GM12878 (cell line): ENCODE data around the gene HMGN1. TPM values are rescaled to one million over a fixed set of nuclear protein-coding genes. Genes with fewer than 3 reads are reported as not detected.

Source experiments
- ATF2 ChIP-seq: IDR thresholded peaks from 2 replicates; pipeline ENCODE4 v1.6.1; 2012; ENCODE audit warnings: low read length, inconsistent platforms
- BACH1 ChIP-seq: fragments of 450-650 bp; IDR thresholded peaks from 2 replicates; pipeline ENCODE4 v1.6.1; 2017; ENCODE audit warnings: mild to moderate bottlenecking, borderline replicate concordance
- CHD4 ChIP-seq: fragments of 200-600 bp; sonication (generic); IDR thresholded peaks from 2 replicates; pipeline ENCODE4 v1.6.1; 2016; ENCODE audit warnings: mild to moderate bottlenecking
- CUX1 ChIP-seq: IDR thresholded peaks from 2 replicates; pipeline ENCODE4 v1.6.1; 2012; ENCODE audit warnings: improper control_type of control experiment, low read depth, low read length; ENCODE audit not compliant: insufficient replicate concordance
- HDAC6 ChIP-seq: fragments of 200-600 bp; sonication (generic); IDR thresholded peaks from one replicate; pipeline ENCODE4 v1.8.0; 2017; ENCODE audit warnings: antibody characterized with exemption; ENCODE audit not compliant: unreplicated experiment
- MYC ChIP-seq: IDR thresholded peaks from 2 replicates; pipeline ENCODE4 v1.6.1; 2011; ENCODE audit warnings: mild to moderate bottlenecking, low read length, moderate library complexity, inconsistent platforms; ENCODE audit not compliant: insufficient read depth, insufficient replicate concordance, insufficient read length, severe bottlenecking
- NFYB ChIP-seq: IDR thresholded peaks from 2 replicates; pipeline ENCODE4 v1.6.1; 2011; ENCODE audit warnings: low read depth, mild to moderate bottlenecking, low read length, improper control_type of control experiment, moderate library complexity; ENCODE audit not compliant: insufficient read depth
- PBX3 ChIP-seq: IDR thresholded peaks from 2 replicates; pipeline ENCODE4 v1.6.1; 2011; ENCODE audit warnings: mild to moderate bottlenecking, low read depth, low read length, moderate library complexity; ENCODE audit not compliant: insufficient replicate concordance
- POLR2AphosphoS2 ChIP-seq: IDR thresholded peaks from 2 replicates; pipeline ENCODE4 v1.6.1; 2011; ENCODE audit warnings: low read depth, mild to moderate bottlenecking, low read length, improper control_type of control experiment, moderate library complexity
- YBX1 ChIP-seq: fragments of 450-650 bp; IDR thresholded peaks from 2 replicates; pipeline ENCODE4 v1.6.1; 2016; ENCODE audit warnings: antibody characterized with exemption
- YY1 ChIP-seq: IDR thresholded peaks from 2 replicates; pipeline ENCODE4 v1.6.1; 2011; ENCODE audit warnings: low read depth, mild to moderate bottlenecking, low read length
- ZNF207 ChIP-seq: fragments of 450-650 bp; IDR thresholded peaks from 2 replicates; pipeline ENCODE4 v1.6.1; 2014; ENCODE audit warnings: antibody characterized with exemption, mild to moderate bottlenecking, borderline replicate concordance
- ZNF217 ChIP-seq: fragments of 450-650 bp; IDR thresholded peaks from 2 replicates; pipeline ENCODE4 v1.6.1; 2017; ENCODE audit warnings: antibody characterized with exemption, mild to moderate bottlenecking
- ZNF24 ChIP-seq: fragments of 450-650 bp; IDR thresholded peaks from 2 replicates; pipeline ENCODE4 v1.6.1; 2017; ENCODE audit warnings: antibody characterized with exemption, mild to moderate bottlenecking
- ZNF592 ChIP-seq: fragments of 450-650 bp; IDR thresholded peaks from 2 replicates; pipeline ENCODE4 v1.6.1; 2017; ENCODE audit warnings: mild to moderate bottlenecking, moderate library complexity
- ZSCAN29 ChIP-seq: fragments of 450-650 bp; IDR thresholded peaks from 2 replicates; pipeline ENCODE4 v1.6.1; 2017; ENCODE audit warnings: mild to moderate bottlenecking, moderate library complexity
- polyA plus RNA-seq, 11 experiments: library from polyadenylated mRNA; depleted of rRNA in 4 of 11; unstranded in 6 of 11; stranded (reverse) in 5 of 11; fragments of >200 nt; fragmentation: Nextera tagmentation in 4 of 11; fragmentation: Illumina TruSeq in 1 of 11; extraction: Ambion mirVana in 4 of 11; extraction: Trizol in 1 of 11; gene quantifications; 1 replicate in 1 of 11; 2 replicates in 10 of 11; pipeline versions ENCODE4 v1.2.1 to v1.2.3, GENCODE V29; 2011 to 2016; ENCODE audit warnings: inconsistent platforms in 2 of 11, missing spikeins in 2 of 11, low read depth in 1 of 11
- total RNA-seq, 4 experiments: library from RNA; depleted of rRNA in 3 of 4; stranded (reverse); fragments of >200 nt in 3 of 4; fragmentation: Illumina TruSeq in 1 of 4; extraction: Trizol in 1 of 4; gene quantifications; 2 replicates each; pipeline versions ENCODE4 v1.2.1 to v1.2.3, GENCODE V29; 2013 to 2021

Gene HMGN1
- total and polyA plus RNA-seq, 10 of the 15 experiments (the other 5 are each of a cell fraction or from before 2014, with no cell fraction given) = 120 to 798 (median 396) TPM

GRCh38 chr21:39313571-39314142 lies 35.2 kb downstream of the HMGN1 start, which contains the start of gene BRWD1 (continued):
- no peak for TF ChIP-seq ATF2
- peak; percentile 66; the same call in 1 of the 2 replicates for TF ChIP-seq BACH1
- TF ChIP-seq YBX1 = no peak
- TF ChIP-seq ZNF592 = 0 out of 2 replicates have a peak, but pooled peaks have one; percentile 56
- no peak for TF ChIP-seq CUX1
- TF ChIP-seq ZNF217 = peak; percentile 92
- TF ChIP-seq ZSCAN29 = peak; percentile 28; the same call in 1 of the 2 replicates
- TF ChIP-seq ZNF24 = no peak; the same call in 1 of the 2 replicates
- TF ChIP-seq NFYB = no peak
- TF ChIP-seq ZNF207 = peak; percentile 100
- no peak for TF ChIP-seq HDAC6
- TF ChIP-seq CHD4 = no peak
- TF ChIP-seq PBX3 = peak; percentile 81
- TF ChIP-seq POLR2AphosphoS2 = no peak; the same call in 1 of the 2 replicates
- TF ChIP-seq MYC = peak; percentile 99
- peak; percentile 90 for TF ChIP-seq YY1
